Measurements from ENCODE around the gene S100A6.

- TF ChIP-seq TAF1 (IDR thresholded peaks at IDR 0.05; ENCODE audit: borderline replicate concordance, low read depth, low read length) (no peak), POLR2AphosphoS5 (IDR thresholded peaks at IDR 0.05; ENCODE audit: low read depth, low read length) (no peak)
Measured at GRCh38 chr1:153527683-153528040, 8.1 kb downstream of the S100A6 start.

Data from GM12892 (cell line).